ENCODE measurements around the gene GPX4. TPM values are rescaled to one million over a fixed set of nuclear protein-coding genes. Genes with fewer than 3 reads are reported as not detected.

GPX4 gene
- polyA plus RNA-seq, 1 of the 3 experiments (the other 2 are of a cell fraction): 925 TPM

GRCh38 chr19:1130771-1131717, 27.2 kb downstream of the GPX4 start:
- H3K4me1 ChIP-seq (ENCODE audit: control insufficient read depth in 1 of 2, insufficient read depth in 2 of 2, low read depth in 1 of 2, low read length in 1 of 2): peaks cover 0 to 7% of the 10 kb centered on the region in 2 experiments; a peak in 2 of 4 replicates
- no peaks in the 10 kb centered on the region for H3K9me3 ChIP-seq
- no peak overlapping the region for H2AFZ ChIP-seq (ENCODE audit: low read depth)
- H3K4me3 ChIP-seq (ENCODE audit: low read depth in 2 of 2, low read length in 1 of 2): no peak overlapping the region
- H3K27me3 ChIP-seq (ENCODE audit: insufficient read depth): no peaks in the 10 kb centered on the region
- H3K27ac ChIP-seq (ENCODE audit: low read depth in 2 of 2, low read length in 1 of 2): no peak overlapping the region
- H3K79me2 ChIP-seq (ENCODE audit: insufficient read depth): peaks cover 13% of the 10 kb centered on the region
- POLR2A ChIA-PET: interaction anchor here (0.5 to 1.0 kb wide), 2 partner anchors 25 to 105 kb away, joined by 3 read pairs; no protein-coding TSS in a partner anchor
- WGBS (ENCODE audit: low lambda C conversion rate): 89% methylated on average over 13 of the region's 22 CpGs
- no peak overlapping the region for H3K4me2 ChIP-seq
- peaks cover under 1% of the 10 kb centered on the region for H3F3A ChIP-seq (replicated peaks; ENCODE audit: insufficient read depth)
- no peak for DNase-seq
- CTCF ChIA-PET: interaction anchor here (1.0 to 1.8 kb wide), 3 partner anchors 14 to 64 kb away, joined by 3 to 4 read pairs (median 3); no protein-coding TSS in a partner anchor
- no peaks in the 10 kb centered on the region for H3K9me2 ChIP-seq
- 0 out of 2 replicates have a peak, but pooled peaks cover 4% of the 10 kb centered on the region for H4K20me1 ChIP-seq (ENCODE audit: insufficient read depth)
- TF ChIP-seq NFIC (IDR thresholded peaks at IDR 0.05; ENCODE audit: borderline replicate concordance) (no peak), TCF12 (IDR thresholded peaks at IDR 0.05) (no peak), TEAD4 (IDR thresholded peaks at IDR 0.05; ENCODE audit: borderline replicate concordance, insufficient read depth) (no peak), ELF1 (IDR thresholded peaks at IDR 0.05) (no peak), SMC3 (IDR thresholded peaks at IDR 0.05; ENCODE audit: low read depth, low read length) (no peak)
- peaks cover under 1 to 2% of the 10 kb centered on the region in 2 experiments for H3K36me3 ChIP-seq (replicated peaks in 1 of 2; ENCODE audit: control insufficient read depth in 1 of 2, insufficient read depth in 2 of 2, low read length in 1 of 2)
- no peak overlapping the region for H3K9ac ChIP-seq

GRCh38 chr19:1131718-1132551, 28.1 kb downstream of the GPX4 start:
- Histone ChIP-seq H3K4me2 (no peak overlapping the region), H2AFZ (ENCODE audit: low read depth) (no peak overlapping the region), H3K9me3 (no peaks in the 10 kb centered on the region), H3K9me2 (no peaks in the 10 kb centered on the region), H3K36me3 (replicated peaks in 1 of 2; ENCODE audit: control insufficient read depth in 1 of 2, insufficient read depth in 2 of 2, low read length in 1 of 2) (peaks cover 0 to 2% of the 10 kb centered on the region in 2 experiments), H3K27ac (ENCODE audit: low read depth in 2 of 2, low read length in 1 of 2) (no peak overlapping the region), H3K27me3 (ENCODE audit: insufficient read depth) (no peaks in the 10 kb centered on the region), H3K4me3 (ENCODE audit: low read depth in 2 of 2, low read length in 1 of 2) (no peak overlapping the region), H3K9ac (no peak overlapping the region), H3F3A (replicated peaks; ENCODE audit: insufficient read depth) (no peaks in the 10 kb centered on the region), H4K20me1 (ENCODE audit: insufficient read depth) (0 out of 2 replicates have a peak, but pooled peaks cover 4% of the 10 kb centered on the region), H3K79me2 (ENCODE audit: insufficient read depth) (peaks cover 13% of the 10 kb centered on the region), H3K4me1 (ENCODE audit: control insufficient read depth in 1 of 2, insufficient read depth in 2 of 2, low read depth in 1 of 2, low read length in 1 of 2) (no peaks in the 10 kb centered on the region)
- ChIA-PET CTCF (interaction anchor here (1.0 to 1.2 kb wide), 2 partner anchors 62 to 91 kb away, joined by 3 read pairs; no protein-coding TSS in a partner anchor), POLR2A (interaction anchor here (1.0 kb wide), 1 partner anchor 104 kb away, joined by 3 read pairs; no protein-coding TSS in a partner anchor)
- no peak for DNase-seq
- 91% methylated on average over 23 of the region's 64 CpGs for WGBS (ENCODE audit: low lambda C conversion rate)
- TF ChIP-seq TCF12 (IDR thresholded peaks at IDR 0.05) (no peak), JUND (IDR thresholded peaks at IDR 0.05) (no peak), RAD21 (IDR thresholded peaks at IDR 0.05; ENCODE audit: low read length) (no peak), RXRA (IDR thresholded peaks at IDR 0.05; ENCODE audit: borderline replicate concordance, low read depth) (no peak), MXI1 (IDR thresholded peaks at IDR 0.05; ENCODE audit: low read depth, low read length) (no peak), TEAD4 (IDR thresholded peaks at IDR 0.05; ENCODE audit: borderline replicate concordance, insufficient read depth) (no peak), ZBTB33 (IDR thresholded peaks at IDR 0.05; ENCODE audit: borderline replicate concordance, low read depth) (no peak), RCOR1 (IDR thresholded peaks at IDR 0.05; ENCODE audit: low read length) (no peak), MAX (IDR thresholded peaks at IDR 0.05; ENCODE audit: low read depth) (no peak), EP300 (IDR thresholded peaks at IDR 0.05; ENCODE audit: borderline replicate concordance in 1 of 2, low read depth in 1 of 2, low read length in 1 of 2) (no peak), IRF3 (IDR thresholded peaks at IDR 0.05; ENCODE audit: low read depth, low read length) (no peak), FOXM1 (IDR thresholded peaks at IDR 0.05; ENCODE audit: low read depth) (no peak), NRF1 (IDR thresholded peaks at IDR 0.05; ENCODE audit: low read depth, low read length) (no peak), RFX5 (IDR thresholded peaks at IDR 0.05; ENCODE audit: low read length) (no peak), REST (IDR thresholded peaks at IDR 0.05; ENCODE audit: low read depth, low read length) (no peak)
